HK-2 (cell line): ENCODE measurements around the gene AQP6.
A peak's percentile ranks its signal among the peaks of the same experiment; 100 is the strongest.
"Not testable (repeated sequence)": the region's sequence is repeated elsewhere in the genome, so short reads cannot be mapped to it uniquely, and the experiment has no call there.

ENCODE experiments used
- DNase-seq: peaks from one replicate; pipeline ENCODE4 v3.0.0-alpha.2; 2018; ENCODE audit not compliant: unreplicated experiment

AQP6 gene

DNA sequence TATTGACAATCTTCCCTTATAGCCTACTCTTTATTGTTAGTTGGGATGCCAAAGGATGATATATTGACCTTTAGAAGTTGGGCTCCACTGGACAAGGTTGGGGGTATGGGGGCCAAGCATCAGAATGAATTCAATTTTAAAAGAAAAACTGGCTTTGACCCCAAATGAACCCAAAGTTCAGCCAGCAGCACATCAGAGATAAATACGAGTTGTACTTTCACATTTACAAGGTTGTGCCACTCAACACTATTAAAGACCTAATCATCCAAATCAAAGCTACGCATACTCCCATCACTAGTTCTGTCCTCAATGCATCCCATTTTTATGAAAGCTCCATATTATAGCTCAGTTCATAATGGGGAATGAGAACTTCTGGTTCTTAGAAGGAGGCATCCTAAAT, 16.7 kb downstream of the AQP6 start:
- not testable (repeated sequence) for DNase-seq

DNA sequence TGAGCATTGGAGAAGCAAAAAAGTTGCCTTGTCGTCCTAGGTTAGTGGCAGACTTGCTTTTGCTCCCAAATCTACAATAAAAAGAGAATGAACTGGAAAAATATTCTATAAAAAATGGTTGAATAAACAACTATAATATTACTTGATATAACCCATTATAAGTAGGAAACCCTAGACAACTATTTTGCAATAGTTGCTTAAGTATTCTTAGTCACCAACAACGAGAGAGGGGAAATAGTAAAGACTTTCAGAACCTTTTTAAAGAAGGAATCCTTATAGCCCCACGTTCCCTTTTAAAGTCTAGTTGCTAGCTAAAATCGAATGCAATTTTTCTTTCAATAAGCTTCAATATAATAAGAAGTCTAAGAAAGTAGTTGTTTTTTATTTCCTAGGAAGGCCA, 17.5 kb downstream of the AQP6 start:
- DNase-seq: no peak

DNA sequence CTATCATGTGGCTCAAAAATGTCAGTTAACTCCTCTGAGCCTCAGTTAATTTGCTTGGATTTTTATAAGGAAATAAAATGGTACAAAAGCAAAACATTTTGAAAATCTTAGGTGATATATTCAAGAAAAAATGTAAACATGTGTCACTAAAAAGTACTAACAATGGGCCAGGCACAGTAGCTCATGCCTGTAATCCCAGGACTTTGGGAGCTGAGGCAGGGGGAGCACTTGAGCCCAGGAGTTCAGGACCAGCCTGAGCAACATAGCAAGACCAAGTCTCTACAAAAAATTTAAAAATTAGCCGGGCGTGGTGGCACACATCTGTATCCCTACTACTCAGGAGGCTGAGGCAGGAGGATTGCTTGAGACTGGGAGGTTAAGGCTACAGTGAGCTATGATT, 25.7 kb downstream of the AQP6 start:
- no peak for DNase-seq

DNA sequence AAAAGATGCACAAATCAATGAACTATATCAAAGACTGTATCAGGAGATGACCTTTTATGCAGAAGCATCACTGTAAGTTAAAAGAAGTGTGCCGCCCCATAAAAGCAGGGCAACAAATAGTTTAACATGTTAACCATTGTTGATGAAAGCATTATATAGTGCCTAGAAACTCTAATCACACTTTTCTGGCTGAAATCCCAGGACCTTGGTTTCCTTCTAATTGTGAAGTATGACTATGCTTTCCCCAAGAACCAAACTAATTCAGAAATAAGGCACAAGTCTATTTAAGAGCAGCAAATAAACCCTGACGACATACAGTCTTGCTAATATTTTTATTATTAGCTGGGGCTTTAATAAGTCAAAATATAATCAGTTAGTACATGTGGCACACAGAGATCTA, 30.8 kb downstream of the AQP6 start:
- DNase-seq: no peak

DNA sequence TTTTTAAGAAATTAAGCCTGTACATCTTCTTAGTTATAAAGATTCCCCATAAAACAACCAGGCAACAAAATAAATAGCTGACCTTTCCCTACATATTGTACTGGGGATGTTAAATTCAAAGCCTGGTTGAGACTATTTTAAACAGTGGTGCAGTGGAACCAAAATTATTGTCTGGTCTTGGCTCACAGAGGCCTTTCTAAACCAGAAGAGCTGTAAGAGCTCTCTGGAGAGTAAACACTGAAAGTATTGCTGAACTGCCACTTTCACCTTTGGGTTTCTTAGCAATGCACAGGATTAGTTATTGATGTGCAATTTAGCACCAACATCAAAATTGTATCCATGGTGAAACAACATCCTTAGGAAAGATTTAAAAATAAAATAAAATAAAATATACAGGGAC, 31.9 kb downstream of the AQP6 start:
- no peak for DNase-seq

DNA sequence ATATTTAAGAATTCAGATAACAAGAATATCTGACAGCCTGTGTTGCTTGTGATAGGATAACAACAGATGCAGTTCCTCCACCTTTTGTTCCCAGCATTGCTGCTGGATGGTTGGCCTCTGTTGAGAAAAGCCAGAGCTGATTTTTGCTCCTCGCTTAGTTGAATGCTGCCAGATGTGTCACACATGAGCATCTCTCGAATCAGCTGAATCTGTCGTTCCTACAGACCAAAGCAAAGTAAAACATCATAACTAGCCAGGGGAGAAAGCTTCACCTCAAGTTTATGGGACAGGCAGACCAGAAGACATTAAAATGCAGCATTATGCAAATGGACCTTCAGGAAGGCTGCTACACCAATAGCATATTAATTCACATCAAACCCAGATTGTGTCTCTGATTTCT, 32.4 kb downstream of the AQP6 start:
- no peak for DNase-seq

DNA sequence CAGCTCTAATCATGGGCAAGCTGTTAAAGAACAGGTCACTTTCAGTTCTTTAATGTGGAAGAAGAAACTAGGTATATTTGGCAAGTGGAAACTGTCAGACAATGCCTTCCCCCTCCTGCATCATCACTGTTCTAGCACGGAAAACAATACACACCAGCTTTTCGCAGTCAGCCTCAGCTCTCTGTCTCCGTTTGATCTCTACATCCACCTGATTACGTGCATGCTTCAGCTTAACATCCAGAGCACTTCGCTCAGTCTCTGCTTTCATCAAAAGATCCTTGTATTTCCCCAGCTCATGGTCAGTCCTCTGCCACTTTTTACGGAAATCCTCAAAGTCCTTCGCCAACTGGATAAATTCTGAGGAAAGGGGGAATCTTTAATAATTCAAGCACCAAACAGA, 33.5 kb downstream of the AQP6 start:
- no peak for DNase-seq

DNA sequence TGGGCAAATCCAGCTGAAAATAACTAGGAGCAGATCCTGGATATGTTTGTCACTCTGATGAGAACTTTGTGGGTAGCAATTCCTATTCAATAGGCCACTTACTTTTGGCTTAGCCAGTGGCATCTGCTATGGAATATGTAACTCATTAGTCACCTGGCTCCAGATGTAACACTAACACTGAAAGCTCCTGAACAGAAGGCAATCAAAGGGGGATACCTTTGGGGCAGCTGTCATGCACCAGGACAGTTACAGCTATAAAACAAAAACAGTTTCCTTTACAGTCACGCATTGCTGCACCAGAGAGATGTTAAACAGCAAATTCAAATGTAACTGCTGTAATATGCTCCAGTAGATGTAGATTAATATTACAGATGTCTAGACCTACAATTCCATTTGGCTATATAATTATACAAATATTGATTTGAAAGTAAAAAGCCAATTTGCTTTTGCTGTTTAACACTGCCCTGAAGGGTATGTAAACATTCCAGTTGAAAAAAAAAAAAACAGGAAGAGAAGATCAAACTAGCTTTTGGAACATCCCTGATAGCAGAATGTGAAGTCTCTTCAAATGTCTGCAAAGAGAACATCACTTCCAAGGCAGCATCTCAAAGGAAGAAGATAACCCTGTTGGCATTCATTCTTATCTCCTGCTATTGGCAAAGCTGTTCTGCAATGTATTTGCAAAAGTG, 34.2 kb downstream of the AQP6 start:
- DNase-seq: no peak

DNA sequence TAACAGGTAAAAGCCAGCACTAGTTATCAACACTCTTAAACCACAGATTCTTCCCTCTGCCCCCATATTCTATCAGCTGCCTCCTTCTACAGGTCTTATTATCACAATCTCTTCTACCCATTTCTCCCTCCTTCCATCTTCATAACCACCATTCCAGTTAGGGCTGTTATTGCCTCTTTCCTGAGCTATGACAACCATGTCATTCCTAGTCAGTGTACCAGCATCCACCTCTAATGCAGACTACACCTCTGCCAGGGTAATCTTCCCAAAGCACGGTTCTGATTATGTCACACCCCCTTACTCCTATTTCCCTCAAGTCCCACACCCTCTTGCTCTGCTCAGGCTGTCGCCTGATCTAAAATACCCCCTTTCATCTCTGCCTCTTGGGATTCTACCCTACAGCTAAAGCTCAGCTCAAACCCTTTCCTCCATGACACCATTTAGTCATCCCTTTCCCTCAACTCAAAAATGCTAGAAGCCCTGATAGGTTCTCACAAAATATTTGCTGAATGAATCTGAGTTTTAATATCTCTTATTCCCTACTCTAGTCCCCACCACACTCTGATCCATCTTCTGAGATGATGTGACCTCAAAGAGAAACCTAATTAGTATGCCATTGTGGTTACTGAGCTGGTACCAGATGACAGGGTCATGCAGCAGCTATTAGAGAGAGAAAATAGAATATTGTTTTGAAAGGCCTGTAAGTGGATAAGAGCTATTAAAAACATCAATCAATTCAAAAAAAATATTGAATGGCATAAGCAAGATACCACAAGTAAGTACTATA, 40.8 kb downstream of the AQP6 start:
- DNase-seq: no peak

DNA sequence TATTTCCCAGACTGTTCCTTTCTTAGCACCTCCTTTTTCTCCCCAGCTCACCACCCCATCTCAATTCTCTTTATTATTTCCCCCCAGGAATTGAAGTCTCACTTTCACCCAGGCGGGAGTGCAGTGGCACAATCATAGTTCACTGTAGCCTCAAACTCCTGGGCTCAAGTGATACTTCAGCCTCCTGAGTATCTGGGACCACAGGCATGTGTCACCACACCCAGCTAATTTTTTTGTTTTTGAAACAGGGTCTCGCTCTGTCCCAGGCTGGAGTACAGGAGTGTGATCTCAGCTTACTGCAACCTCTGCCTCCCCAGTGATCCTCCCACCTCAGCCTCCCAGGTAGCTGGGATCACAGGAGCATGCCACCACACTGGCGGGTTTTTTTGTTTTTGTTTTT, 41.6 kb downstream of the AQP6 start:
- DNase-seq: no peak

DNA sequence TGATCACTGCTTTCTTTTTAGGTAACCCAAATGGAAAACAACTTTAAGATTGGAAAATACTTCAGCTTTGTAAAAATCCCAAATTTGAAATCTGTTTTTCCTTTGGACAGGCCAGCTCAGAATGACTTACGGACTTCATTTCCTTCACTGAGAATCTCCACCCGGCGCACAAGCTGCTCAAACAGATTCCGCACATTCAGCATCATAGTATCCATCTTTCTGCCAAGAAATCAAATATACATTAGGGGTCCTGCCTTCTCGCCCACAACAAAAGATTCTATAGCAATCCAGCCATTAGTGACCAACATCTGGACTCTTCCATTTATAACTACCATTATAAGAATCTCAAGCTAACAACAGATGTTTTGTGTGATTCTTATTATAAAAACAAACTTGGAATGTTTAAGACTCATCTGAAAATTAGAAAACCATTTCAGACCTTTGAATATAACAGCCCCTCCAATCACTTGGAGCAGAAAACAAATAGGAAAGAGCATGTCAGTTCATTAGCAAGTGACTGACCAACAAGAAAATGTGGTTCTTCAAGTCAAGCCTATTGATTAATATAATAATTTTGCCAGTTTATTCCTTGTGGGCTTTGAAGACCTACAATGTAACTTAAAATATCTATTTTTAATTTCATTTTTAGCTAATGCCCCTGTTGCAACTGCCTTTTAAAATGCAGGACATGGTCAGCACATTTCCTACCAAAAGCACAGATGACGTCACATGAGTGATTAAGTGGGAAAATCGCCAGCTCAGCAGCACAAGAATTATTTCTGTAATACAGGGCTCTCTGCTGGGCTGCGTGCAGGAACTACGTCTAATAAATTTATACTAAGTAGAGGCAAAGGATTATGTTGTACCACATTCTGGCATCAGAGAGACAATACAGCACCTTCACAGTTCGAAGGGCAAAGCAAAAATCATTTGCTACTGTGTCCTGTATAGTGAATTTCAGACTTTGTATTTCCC, 44.0 kb downstream of the AQP6 start:
- no peak for DNase-seq

DNA sequence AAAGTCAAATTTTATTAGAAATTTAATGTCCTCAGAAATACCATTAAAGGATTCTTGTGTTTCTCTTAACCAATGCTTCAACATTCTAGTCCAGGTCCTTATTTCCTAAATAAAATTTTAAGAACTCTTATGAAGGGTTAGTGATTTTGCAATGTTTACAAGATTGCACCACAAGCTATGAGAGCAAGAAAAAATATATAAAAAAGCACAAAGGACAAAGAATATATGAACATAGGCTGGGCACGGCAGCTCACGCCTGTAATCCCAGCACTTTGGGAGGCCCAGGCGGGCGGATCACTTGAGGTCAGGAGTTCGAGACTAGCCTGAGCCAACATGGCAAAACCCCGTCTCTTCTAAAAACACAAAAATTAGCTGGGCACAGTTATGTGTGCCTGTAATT, 44.9 kb downstream of the AQP6 start:
- no peak for DNase-seq

DNA sequence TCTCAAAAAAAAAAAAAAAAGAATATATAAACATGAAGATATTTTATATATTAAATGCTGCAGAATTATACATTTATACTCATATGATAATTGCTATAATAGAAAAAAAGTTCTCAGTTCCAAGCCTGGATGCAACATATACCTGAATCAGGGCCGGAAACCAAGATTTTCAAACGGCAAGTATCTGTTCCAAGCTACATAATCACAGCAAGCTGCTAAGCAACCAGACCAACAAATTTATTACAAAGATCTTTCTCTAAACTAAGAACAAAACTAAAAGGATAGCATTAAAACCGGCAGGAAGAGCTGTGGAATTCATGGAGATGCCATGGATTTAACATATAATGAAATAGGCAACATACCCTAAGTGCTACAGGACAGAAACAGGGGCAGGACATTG, 45.4 kb downstream of the AQP6 start:
- no peak for DNase-seq

DNA sequence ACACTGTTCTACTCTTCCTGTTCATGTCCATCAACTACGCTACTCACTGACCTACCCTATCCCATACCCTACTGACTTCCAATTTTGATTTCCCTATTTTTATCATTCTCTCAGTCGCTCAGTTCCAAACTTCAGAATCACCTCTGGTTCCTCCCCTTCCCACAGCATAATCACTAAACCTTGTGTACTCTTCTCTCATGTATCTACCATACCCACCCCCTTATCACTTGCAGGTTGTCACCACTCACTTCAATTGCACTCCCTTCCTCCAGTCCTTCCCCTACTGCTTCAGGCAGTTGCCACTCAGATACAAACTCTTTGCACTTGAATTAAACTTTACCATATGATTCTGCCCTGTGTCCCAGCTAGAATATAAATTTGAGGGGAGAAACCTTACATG, 46.2 kb downstream of the AQP6 start:
- no peak for DNase-seq

DNA sequence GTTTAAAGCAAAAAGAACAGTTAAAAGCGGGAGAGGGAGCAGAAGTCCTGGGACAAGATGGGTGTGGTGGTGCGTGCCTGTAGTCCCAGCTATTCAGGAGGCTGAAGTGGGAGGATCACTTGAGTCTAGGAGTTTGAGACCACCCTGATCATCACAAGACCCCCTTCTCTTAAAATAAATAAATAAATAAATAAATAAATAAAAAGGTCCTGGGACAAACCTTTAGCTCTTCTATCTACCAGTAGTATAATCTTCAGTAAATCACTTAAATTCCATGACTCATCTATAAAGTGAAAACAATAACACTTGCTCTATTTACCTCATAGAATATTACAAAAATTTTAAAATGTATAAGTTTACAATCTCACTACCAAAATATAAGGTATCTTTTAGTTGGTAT, 46.8 kb downstream of the AQP6 start:
- DNase-seq: no peak

DNA sequence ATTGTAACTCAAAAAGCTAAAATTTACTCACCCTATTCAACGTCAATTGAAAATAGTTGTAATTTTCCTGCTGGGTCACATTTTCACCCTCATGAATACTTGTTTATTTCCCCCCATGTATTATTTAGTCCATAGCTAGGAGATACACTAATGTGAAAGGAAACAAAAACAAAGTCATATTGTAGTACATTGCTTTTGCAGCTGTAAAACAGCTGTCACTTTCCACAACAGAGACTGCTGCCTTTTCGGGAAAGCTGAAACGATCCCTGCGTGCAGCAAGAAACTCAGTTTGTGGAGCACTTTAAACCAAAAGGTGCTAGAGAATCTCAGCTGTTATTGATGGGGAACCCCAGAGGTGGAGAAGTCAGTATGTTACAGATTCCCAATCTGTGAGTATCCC, 48.3 kb downstream of the AQP6 start:
- DNase-seq: no peak

DNA sequence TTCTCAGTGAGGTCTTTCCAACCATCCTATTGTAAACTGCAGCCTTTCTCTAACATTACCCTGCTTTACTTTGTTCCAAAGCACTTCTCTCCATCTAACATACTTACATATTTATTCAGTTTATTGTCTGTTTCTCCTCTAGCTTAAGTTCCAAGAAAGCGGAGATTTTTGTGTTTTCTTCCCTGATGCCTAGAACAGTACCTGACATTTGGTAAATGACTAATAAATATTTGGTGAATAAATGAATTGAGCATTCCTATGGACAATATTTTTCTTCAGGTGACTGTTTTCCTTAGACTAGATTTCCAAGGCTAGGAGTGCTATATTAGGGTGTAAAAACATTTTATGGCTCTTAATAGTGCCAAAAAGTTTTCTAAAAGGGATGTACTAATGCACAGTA, 50.2 kb downstream of the AQP6 start:
- no peak for DNase-seq

DNA sequence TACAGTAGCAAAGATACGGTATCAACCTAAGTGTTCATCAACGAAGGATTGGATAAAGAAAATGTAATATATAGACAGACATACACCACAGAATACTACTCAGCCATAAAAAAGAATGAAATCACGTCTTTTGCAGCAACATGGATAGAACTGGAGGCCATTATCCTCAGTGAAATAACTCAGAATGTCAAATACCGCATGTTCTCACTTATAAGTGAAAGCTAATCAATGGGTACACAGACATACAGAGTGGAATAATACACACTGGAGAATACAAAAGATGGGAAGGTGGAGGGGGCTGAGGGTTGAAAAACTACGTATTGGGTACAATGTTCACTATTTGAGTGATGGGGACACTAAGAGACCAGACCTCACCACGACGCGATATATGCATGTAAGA, 51.5 kb downstream of the AQP6 start:
- no peak for DNase-seq

DNA sequence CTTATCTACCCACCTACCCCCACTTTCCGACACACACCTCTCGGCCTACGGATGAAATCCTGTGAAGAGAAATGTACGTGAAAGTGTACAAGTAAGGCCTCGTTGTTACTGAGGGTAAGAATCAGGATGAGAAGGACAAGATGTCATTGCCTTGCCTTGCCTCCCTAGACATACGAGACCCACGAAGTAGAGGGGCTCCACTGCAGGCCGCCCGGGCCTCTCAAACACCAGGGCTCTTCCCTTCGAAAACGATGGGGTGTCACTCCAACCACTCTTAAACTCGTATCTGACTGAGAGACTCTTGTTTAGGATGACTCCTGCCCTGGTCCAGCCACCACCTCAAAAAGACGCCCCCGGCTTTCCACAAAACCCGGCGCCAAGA, 52.0 kb downstream of the AQP6 start:
- DNase-seq: no peak

DNA sequence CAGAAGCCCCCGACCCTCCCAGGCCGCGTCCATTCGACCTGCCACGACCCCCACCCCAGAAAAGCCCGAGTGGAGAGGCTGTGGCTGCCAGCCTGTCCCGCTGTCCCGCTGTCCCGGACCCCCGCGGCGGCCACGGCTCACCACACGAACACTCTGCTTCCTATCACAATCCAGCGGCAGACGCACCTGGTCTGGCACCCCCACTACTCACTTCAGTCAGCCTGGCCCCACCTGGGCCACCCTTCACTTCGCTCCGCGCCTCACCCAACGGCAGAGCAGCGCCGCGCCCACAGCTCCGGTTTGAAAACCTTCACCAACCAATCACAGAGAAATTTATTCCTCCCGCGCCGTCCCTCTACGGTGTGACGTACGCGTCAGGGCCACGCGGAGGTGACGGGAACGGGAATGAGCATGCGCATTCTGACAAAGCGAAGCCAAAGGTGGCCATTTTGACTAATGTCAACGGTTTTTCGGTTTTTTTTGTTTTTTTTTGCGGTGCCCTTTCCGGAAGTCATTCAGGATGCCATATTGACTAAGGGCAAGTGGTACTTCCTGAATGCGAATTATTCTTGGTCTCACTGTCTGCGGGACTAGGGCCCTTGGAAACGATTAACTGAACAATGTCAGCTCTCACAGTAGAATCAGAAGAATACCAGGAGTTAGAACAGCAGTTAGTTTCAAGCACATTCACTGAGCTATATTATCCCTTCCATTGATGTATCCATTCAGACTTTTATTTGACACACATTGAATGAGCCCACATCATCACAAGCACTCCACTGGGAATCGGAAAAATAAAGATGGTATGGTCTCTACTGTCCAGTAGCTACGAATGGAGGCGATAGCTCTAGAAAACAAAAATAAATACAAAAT, 52.7 kb downstream of the AQP6 start, which contains the start of gene RACGAP1:
Gene RACGAP1, minus strand, starts transcription at position 308 of the 873 bp plus-strand sequence. CDS start 8,779 bp downstream, outside the sequence.
- DNase-seq: peak; percentile 95

DNA sequence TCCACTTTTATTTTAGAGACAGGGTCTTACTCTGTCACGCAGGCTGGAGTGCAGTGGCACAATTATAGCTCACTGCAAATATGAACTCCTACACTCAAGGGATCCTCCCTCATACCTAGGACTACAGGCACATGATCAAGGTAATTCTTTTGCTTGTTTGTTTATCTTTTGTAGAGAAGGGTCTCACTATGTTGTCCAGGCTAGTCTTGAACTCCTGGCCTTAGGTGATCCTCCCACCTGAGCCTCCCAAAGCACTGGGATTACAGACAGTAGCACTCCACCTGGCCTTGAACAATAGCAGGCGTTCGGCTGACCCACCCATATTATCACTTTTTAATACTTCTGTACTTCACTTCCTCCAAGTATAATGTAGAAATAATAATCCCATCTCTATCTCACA, 53.9 kb downstream of the AQP6 start:
- DNase-seq: no peak
